ENCODE measurements around the gene RAB44. TPM values are rescaled to one million over a fixed set of nuclear protein-coding genes. Genes with fewer than 3 reads are reported as not detected.

Gene RAB44
- total and polyA plus RNA-seq, 12 donors: 0.03 to 0.16 TPM; not detected in 10

GRCh38 chr6:36751091-36751490 lies 53.5 kb downstream of the RAB44 start:
- no peak overlapping the region for H3K4me3 ChIP-seq
- intact Hi-C loops (cut with DNase I): loop anchor here in 1 of 2 donors (10.0 kb wide), 1 partner anchor 136 kb away; no protein-coding TSS in a partner anchor
- WGBS, 4 donors: 94 to 98% (median 96%) methylated on average over 3 of the region's 3 CpGs

DNA sequence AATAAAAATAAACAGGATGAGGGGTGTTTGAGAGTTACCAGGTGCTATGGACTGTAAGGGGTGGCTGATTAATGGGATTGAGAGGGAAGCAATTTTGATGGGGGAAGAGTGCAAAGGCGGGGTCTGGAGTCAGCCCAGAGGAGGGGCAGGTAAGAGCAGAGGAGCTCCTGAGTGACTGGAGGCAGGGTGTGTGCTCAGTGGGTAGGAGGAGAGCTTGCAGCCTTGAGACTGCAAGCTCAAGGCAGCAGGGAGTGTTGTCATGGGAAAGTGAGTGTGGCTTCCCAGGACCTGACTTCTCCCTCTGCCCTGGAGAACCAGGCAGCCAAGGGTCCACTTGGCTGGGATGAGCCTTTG lies 54.2 kb downstream of the RAB44 start:
- H3K4me1 ChIP-seq (replicated peaks in 1 of 2): peaks cover 0 to 24% of the 10 kb centered on the region in 2 donors
- 44 to 88% (median 55%) methylated on average over 1 of the region's 1 CpG for WGBS, 4 donors
- intact Hi-C loops (cut with DNase I): loop anchor here in 1 of 2 donors (10.0 kb wide), 1 partner anchor 137 kb away; no protein-coding TSS in a partner anchor
- H3K4me3 ChIP-seq: no peak overlapping the region
- no peaks in the 10 kb centered on the region for H3K9me3 ChIP-seq (replicated peaks in 1 of 3)
- no peaks in the 10 kb centered on the region for H3K36me3 ChIP-seq (replicated peaks in 1 of 2)
- no peak overlapping the region for H3K27ac ChIP-seq
- H3K27me3 ChIP-seq: no peaks in the 10 kb centered on the region
- TF ChIP-seq POLR2A (IDR thresholded peaks at IDR 0.05): no peak
- no peak for TF ChIP-seq CTCF (IDR thresholded peaks at IDR 0.05)
- no peak for DNase-seq

More at GRCh38 chr6:36751091-36751490, 53.5 kb downstream of the RAB44 start:
- H3K4me1 ChIP-seq (replicated peaks in 1 of 2): peaks cover 0 to 23% of the 10 kb centered on the region in 2 donors
- no peaks in the 10 kb centered on the region for H3K27me3 ChIP-seq
- no peak for TF ChIP-seq CTCF (IDR thresholded peaks at IDR 0.05)
- TF ChIP-seq POLR2A (IDR thresholded peaks at IDR 0.05): no peak
- no peak for DNase-seq
- no peak overlapping the region for H3K27ac ChIP-seq
- no peaks in the 10 kb centered on the region for H3K36me3 ChIP-seq (replicated peaks in 1 of 2)
- no peaks in the 10 kb centered on the region for H3K9me3 ChIP-seq (replicated peaks in 1 of 3)

- 92 to 100% (median 97%) methylated on average over 3 to 6 of the region's 6 CpGs for WGBS, 4 donors
These were observed 54.7 kb downstream of the RAB44 start for GRCh38 chr6:36752187-36752885.

More at GRCh38 chr6:36752187-36752885, 54.7 kb downstream of the RAB44 start:
- no peak overlapping the region for H3K4me3 ChIP-seq
- intact Hi-C loops (cut with DNase I): loop anchor here in 1 of 2 donors (10.0 kb wide), 1 partner anchor 138 kb away; no protein-coding TSS in a partner anchor
- no peak overlapping the region for H3K27ac ChIP-seq
- DNase-seq: no peak
- no peak for TF ChIP-seq CTCF (IDR thresholded peaks at IDR 0.05)
- TF ChIP-seq POLR2A (IDR thresholded peaks at IDR 0.05): no peak
- H3K9me3 ChIP-seq (replicated peaks in 1 of 3): no peaks in the 10 kb centered on the region
- H3K4me1 ChIP-seq (replicated peaks in 1 of 2): peaks cover 0 to 24% of the 10 kb centered on the region in 2 donors
- H3K27me3 ChIP-seq: no peaks in the 10 kb centered on the region
- no peaks in the 10 kb centered on the region for H3K36me3 ChIP-seq (replicated peaks in 1 of 2)

Measured in adrenal gland (tissue), 12 donors.